ENCODE measurements around the gene KIF16B. TPM values are rescaled to one million over a fixed set of nuclear protein-coding genes. Genes with fewer than 3 reads are reported as not detected.

KIF16B gene
- total and polyA plus RNA-seq, 2 donors (not counting 3 experiments of a cell fraction or from before 2014, with no cell fraction given) = 2.9 to 8.8 TPM

GRCh38 chr20:16587066-16587465 lies 13.8 kb upstream of the KIF16B start:
- FAIRE-seq = no peak
- no peaks in the 10 kb centered on the region for H3K36me3 ChIP-seq (ENCODE audit: control insufficient read depth in 2 of 2, extremely low read depth in 1 of 2, insufficient read depth in 2 of 2, low read length in 2 of 2)
- TF ChIP-seq POLR2A (IDR thresholded peaks at IDR 0.05; ENCODE audit: low read depth, low read length) (no peak), GATA2 (IDR thresholded peaks at IDR 0.05; ENCODE audit: insufficient read depth, insufficient read length, low read depth, low read length) (no peak), EZH2 (IDR thresholded peaks at IDR 0.05; ENCODE audit: borderline replicate concordance, low read depth, low read length, severe bottlenecking) (no peak), JUN (IDR thresholded peaks at IDR 0.05; ENCODE audit: borderline replicate concordance, insufficient read depth, insufficient read length, low read depth) (no peak), POLR2AphosphoS5 (IDR thresholded peaks at IDR 0.05; ENCODE audit: insufficient read depth, low read depth, low read length) (no peak), FOS (IDR thresholded peaks at IDR 0.05; ENCODE audit: borderline replicate concordance, insufficient read depth, low read length) (no peak), MYC (IDR thresholded peaks at IDR 0.05; ENCODE audit: low read depth, low read length) (no peak)
- TF ChIP-seq, protein P1, sequence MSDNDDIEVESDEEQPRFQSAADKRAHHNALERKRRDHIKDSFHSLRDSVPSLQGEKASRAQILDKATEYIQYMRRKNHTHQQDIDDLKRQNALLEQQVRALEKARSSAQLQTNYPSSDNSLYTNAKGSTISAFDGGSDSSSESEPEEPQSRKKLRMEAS (IDR thresholded peaks at IDR 0.05; ENCODE audit: insufficient read depth, insufficient read length) = no peak
- TF ChIP-seq, protein P2, sequence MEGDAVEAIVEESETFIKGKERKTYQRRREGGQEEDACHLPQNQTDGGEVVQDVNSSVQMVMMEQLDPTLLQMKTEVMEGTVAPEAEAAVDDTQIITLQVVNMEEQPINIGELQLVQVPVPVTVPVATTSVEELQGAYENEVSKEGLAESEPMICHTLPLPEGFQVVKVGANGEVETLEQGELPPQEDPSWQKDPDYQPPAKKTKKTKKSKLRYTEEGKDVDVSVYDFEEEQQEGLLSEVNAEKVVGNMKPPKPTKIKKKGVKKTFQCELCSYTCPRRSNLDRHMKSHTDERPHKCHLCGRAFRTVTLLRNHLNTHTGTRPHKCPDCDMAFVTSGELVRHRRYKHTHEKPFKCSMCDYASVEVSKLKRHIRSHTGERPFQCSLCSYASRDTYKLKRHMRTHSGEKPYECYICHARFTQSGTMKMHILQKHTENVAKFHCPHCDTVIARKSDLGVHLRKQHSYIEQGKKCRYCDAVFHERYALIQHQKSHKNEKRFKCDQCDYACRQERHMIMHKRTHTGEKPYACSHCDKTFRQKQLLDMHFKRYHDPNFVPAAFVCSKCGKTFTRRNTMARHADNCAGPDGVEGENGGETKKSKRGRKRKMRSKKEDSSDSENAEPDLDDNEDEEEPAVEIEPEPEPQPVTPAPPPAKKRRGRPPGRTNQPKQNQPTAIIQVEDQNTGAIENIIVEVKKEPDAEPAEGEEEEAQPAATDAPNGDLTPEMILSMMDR (IDR thresholded peaks at IDR 0.05; ENCODE audit: extremely low read depth in 1 of 2, insufficient read depth in 1 of 2, low read depth in 1 of 2, low read length in 2 of 2) = no peak

More at GRCh38 chr20:16587066-16587465, 13.8 kb upstream of the KIF16B start:
- Histone ChIP-seq H3K4me1 (ENCODE audit: control insufficient read depth, extremely low read depth, insufficient read depth, low read length) (no peaks in the 10 kb centered on the region), H3K27ac (ENCODE audit: insufficient read depth, low read depth, low read length) (no peak overlapping the region), H3K9me3 (replicated peaks; ENCODE audit: control insufficient read depth, insufficient read depth, low read length) (no peaks in the 10 kb centered on the region), H3K4me3 (replicated peaks in 1 of 3; ENCODE audit: insufficient read depth in 1 of 3, low read depth in 1 of 3, low read length in 3 of 3) (no peak overlapping the region), H3K27me3 (ENCODE audit: control insufficient read depth in 2 of 2, insufficient read depth in 2 of 2, low read length in 2 of 2) (no peaks in the 10 kb centered on the region), H3K9ac (replicated peaks; ENCODE audit: extremely low read depth, insufficient read depth, low read length) (no peak overlapping the region), H4K20me1 (replicated peaks; ENCODE audit: control insufficient read depth, extremely low read depth, insufficient read depth, low read length) (no peaks in the 10 kb centered on the region), H3K4me2 (ENCODE audit: insufficient read depth, low read length) (no peak overlapping the region), H2AFZ (ENCODE audit: low read depth, low read length) (no peak overlapping the region), H3K79me2 (ENCODE audit: control insufficient read depth, insufficient read depth, low read length) (no peaks in the 10 kb centered on the region), H3K9me1 (replicated peaks; ENCODE audit: control insufficient read depth, extremely low read depth, insufficient read depth, low read length) (no peaks in the 10 kb centered on the region)
- ChIA-PET CTCF (no interaction called here), POLR2A (no interaction called here)
- intact Hi-C loops (cut with micrococcal nuclease) = no loop called here
- no TSS peak for BruUV-seq (replicated peaks)
- dilution Hi-C loops (cut with MboI; ENCODE audit: extremely low pct_ligation_motif_present, low sequenced_read_pairs) = no loop called here
- no peak for DNase-seq (ENCODE audit: low read depth, low spot score)
